ACHN (cell line): Measurements from ENCODE around the gene ULBP1.
"Not testable (repeated sequence)": the region's sequence is repeated elsewhere in the genome, so short reads cannot be mapped to it uniquely, and the experiment has no call there.

ENCODE experiments used
- DNase-seq: peaks from one replicate; pipeline ENCODE4 v3.0.0-alpha.2; 2015
- in situ Hi-C: cut with HindIII; loops from 2 replicates; pipeline ENCODE4 v1.10.0; 2017; ENCODE audit warnings: low sequenced_read_pairs, low pct_ligation_motif_present, low pct_unique_long_range_greater_than_20kb

The ULBP1 gene

GRCh38 chr6:149965194-149966020, 1.7 kb downstream of the ULBP1 start:
- no peak for DNase-seq
- in situ Hi-C loops, result no loop called here

GRCh38 chr6:149966319-149966718, 2.6 kb downstream of the ULBP1 start:
- DNase-seq, in situ Hi-C loops: not testable (repeated sequence)

- DNase-seq, result no peak
- in situ Hi-C loops, result no loop called here
Observed at GRCh38 chr6:149967591-149967990, 3.8 kb downstream of the ULBP1 start.

- DNase-seq, in situ Hi-C loops: not testable (repeated sequence)
Observed at GRCh38 chr6:149967999-149968398, 4.3 kb downstream of the ULBP1 start.

GRCh38 chr6:149968909-149969308, 5.2 kb downstream of the ULBP1 start:
- in situ Hi-C loops, DNase-seq: not testable (repeated sequence)

GRCh38 chr6:149969635-149970034, 5.9 kb downstream of the ULBP1 start:
- in situ Hi-C loops, result no loop called here
- DNase-seq, result no peak

GRCh38 chr6:149974394-149974793, 10.7 kb downstream of the ULBP1 start:
- in situ Hi-C loops, DNase-seq: not testable (repeated sequence)

DNA sequence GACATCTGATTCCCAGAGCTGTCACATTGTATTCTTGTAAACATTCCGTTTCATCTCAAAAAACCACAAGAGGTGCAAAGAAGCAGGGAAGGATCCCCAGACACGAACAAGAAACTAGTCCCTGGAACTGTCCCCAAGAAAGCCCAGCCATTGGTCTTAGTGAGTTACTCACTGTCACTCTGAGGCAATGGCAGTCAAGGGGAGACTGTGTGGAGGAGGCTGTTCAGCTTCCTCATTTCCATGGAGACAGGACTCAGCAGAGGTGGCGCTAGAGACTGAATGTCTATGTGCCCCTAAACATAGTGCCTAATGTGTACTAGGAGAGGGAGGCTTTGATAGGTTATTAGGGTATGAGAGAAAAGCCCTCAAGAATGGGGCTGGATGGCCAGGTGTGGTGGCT, 11.1 kb downstream of the ULBP1 start:
- in situ Hi-C loops, result no loop called here
- DNase-seq, result no peak

GRCh38 chr6:149975400-149975799, 11.7 kb downstream of the ULBP1 start:
- DNase-seq, result no peak
- in situ Hi-C loops, result no loop called here

DNA sequence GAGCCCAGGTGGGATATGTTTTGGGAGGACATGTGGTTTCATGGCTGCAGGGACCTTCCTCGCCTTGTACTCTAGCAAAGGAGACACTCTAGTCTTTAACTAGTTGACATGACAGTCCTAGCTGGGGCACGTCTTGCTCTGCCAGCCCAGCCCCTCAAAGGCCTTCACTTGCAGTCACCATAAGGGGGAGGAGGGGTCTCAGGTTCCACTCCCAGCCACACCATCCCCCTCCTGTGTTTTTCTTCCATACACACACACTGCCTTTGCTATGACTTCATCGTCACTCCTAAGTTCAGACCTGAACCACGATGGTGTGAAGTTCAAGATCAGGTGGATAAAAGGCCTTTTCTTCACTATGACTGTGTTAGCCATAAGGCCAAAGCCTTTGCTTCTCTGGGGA, 13.5 kb downstream of the ULBP1 start:
- in situ Hi-C loops, result no loop called here
- DNase-seq, result no peak

- in situ Hi-C loops, result no loop called here
- DNase-seq, result no peak
Observed at GRCh38 chr6:149978610-149979009, 14.9 kb downstream of the ULBP1 start.

DNA sequence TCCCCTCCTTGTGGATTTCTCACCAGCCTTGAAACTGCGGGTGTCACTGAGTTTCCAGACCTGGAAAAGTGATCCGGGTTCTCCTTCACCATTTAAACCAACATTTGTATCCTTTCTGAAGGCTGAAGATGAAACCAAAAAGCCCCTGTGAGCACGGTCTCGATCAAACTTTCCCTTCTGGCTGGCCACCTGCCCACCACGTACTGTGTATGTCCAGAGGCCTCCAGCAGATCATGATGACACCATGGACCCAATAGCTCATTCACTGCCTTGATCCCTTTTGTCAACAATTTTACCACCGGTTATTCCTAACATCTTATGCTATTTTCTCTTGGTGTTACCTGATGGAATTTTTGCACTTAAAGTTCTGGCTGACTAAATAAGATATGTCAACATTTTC, 15.6 kb downstream of the ULBP1 start:
- DNase-seq, result no peak
- in situ Hi-C loops, result no loop called here

GRCh38 chr6:149983145-149983544, 19.4 kb downstream of the ULBP1 start:
- in situ Hi-C loops, result no loop called here
- DNase-seq, result no peak

GRCh38 chr6:149984773-149985172, 21.0 kb downstream of the ULBP1 start:
- DNase-seq, result no peak
- in situ Hi-C loops, result no loop called here

GRCh38 chr6:149985481-149985937, 21.8 kb downstream of the ULBP1 start:
- DNase-seq, result no peak
- in situ Hi-C loops, result no loop called here

DNA sequence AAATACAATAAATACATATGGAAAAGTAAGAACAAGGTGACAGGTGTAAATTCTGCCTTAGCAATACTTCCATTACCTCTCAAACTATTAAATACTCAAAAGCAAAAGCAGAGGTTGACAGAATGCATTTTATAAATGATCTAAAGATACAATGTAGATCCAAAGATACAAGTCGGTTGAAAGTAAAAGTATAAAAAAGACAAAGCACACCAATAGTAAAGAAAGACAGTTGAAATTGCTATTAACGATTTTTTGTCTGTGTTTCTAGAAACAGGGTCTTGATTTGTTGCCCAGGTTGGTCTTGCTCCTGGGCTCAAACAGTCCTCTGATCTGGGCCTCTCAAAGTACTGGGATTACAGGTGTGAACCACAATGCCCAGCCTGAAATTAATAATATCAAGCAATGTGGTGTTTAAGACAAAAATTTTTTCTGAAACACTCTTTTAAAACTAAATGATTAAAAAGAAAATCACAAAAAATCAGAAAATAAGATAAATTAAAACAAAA, 23.9 kb downstream of the ULBP1 start:
- DNase-seq, result no peak
- in situ Hi-C loops, result no loop called here

- in situ Hi-C loops, result no loop called here
- DNase-seq, result no peak
Observed at GRCh38 chr6:149988550-149989346, 25.0 kb downstream of the ULBP1 start.

DNA sequence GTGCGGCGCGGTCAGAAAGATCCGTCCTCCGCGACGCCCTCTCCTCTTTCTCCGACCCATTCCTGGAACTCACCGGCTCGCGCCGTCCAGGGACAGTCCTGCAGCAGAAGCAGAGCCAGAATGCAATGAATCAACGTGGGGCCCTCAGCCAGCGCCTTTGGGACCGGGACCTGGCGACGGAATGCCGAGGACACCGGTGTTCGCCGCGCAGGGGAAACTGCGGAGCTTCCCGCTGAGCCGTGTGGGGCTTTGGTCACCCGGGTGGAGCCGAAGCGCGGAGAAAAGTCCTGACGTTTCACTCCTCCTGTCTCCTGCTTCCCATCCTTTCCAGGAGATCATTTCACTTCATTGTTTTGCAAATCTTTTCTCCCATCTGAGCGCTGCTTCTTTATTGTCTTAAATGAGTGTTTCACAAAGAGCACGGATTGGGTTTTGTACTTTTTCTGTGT, 26.5 kb downstream of the ULBP1 start:
- DNase-seq, result no peak
- in situ Hi-C loops, result no loop called here

- in situ Hi-C loops, result no loop called here
- DNase-seq, result no peak
Observed at GRCh38 chr6:149990661-149991471, 27.1 kb downstream of the ULBP1 start.
